Psoas muscle (tissue), 8 donors: ENCODE measurements around the gene GPR137. TPM values are rescaled to one million over a fixed set of nuclear protein-coding genes. Genes with fewer than 3 reads are reported as not detected.

Experiments
- ATAC-seq, 4 donors: fragments of 200-7000 bp; cut with Tn5 transposase; one replicate each; pipeline ENCODE4 v1.9.1; 2020; ENCODE audit warnings: moderate library complexity in 3 of 4, mild to moderate bottlenecking in 2 of 4
- DNase-seq, 2 donors: peaks; one replicate each; pipeline ENCODE4 v3.0.0-alpha.2; 2020
- H3K27ac ChIP-seq: fragments of 200-600 bp; one replicate; pipeline ENCODE4 v1.8.0; 2022
- H3K27me3 ChIP-seq, 3 donors: fragments of 200-600 bp in 1 of 3; one replicate each; pipeline versions ENCODE4 v1.6.1 to v1.8.0; 2013 to 2022; ENCODE audit warnings: low read length in 2 of 3, mild to moderate bottlenecking in 2 of 3, moderate library complexity in 1 of 3; ENCODE audit not compliant: insufficient read depth in 3 of 3
- H3K36me3 ChIP-seq, 2 donors: fragments of 200-600 bp in 1 of 2; one replicate each; pipeline versions ENCODE4 v1.6.1 to v1.8.0; 2013 to 2022; ENCODE audit warnings: low read depth in 1 of 2, mild to moderate bottlenecking in 1 of 2, moderate library complexity in 1 of 2; ENCODE audit not compliant: insufficient read depth in 1 of 2
- H3K4me1 ChIP-seq: fragments of 200-600 bp; one replicate; pipeline ENCODE4 v1.8.0; 2022
- H3K4me3 ChIP-seq: fragments of 200-600 bp; one replicate; pipeline ENCODE4 v1.8.0; 2022; ENCODE audit warnings: mild to moderate bottlenecking
- H3K9me3 ChIP-seq: fragments of 200-600 bp; one replicate; pipeline ENCODE4 v1.8.0; 2022
- CTCF ChIP-seq: fragments of 200-600 bp; IDR thresholded peaks from one replicate; pipeline ENCODE4 v1.8.0; 2022; ENCODE audit warnings: antibody characterized with exemption
- WGBS, 3 donors: extraction: QIAGEN DNeasy Blood & Tissue Kit; methylation state at CpG; one replicate each; pipeline versions ENCODE4 v1.1.6 to v1.1.7; 2013; 5-methylcytosine and 5-hydroxymethylcytosine counted together
- intact Hi-C, 2 donors: fragments of 100-400 bp; cut with DNase I; formaldehyde crosslinking; loops; one replicate each; pipeline versions ENCODE4 v1.11.0 to v1.14.2; 2022
- polyA plus RNA-seq, 3 donors: library from polyadenylated mRNA; stranded (reverse); fragments of 200-250 nt; gene quantifications; one replicate each; pipeline ENCODE4 v1.2.3, GENCODE V29; 2013
- total RNA-seq, 4 donors: library from RNA; stranded (reverse); fragmentation: NEBNext Ultra II Directional in 2 of 4; extraction: Animal tissue kit (Norgen Biotek cat#: 25700) in 2 of 4; gene quantifications; one replicate each; pipeline versions ENCODE4 v1.2.1 to v1.2.4, GENCODE V29; 2021 to 2023
- donor health status: healthy with polysubstance abuse.
- donor health status: DM: no; HTN: no; CAD: no; lungs with moderate emphysema.
- donor health status: Bipolar disorder and iron deficiency.
- donor health status: healthy.
- donor health status: DM: yes; HTN: yes; CAD: no.
- donor health status: DM: no; HTN: no; CAD: no.
- donor health status: DM: no; HTN: no; CAD: no.
- donor health status: DM: yes; HTN: yes; CAD: no.

Gene GPR137
- total and polyA plus RNA-seq, 7 donors: 13.8 to 49.9 (median 17.7) TPM

- DNase-seq (peak; percentile 58 to 83), ATAC-seq (peak; percentile 30 to 63 (median 38))
- TF ChIP-seq CTCF: no peak
- 22 to 45% (median 25%) methylated on average over 5 of the region's 5 CpGs for WGBS, 3 donors
- Histone ChIP-seq H3K27ac (peak overlapping the region; percentile 6), H3K4me3 (peak overlapping the region; percentile 89), H3K9me3 (no peaks in the 10 kb centered on the region), H3K27me3 (no peaks in the 10 kb centered on the region), H3K36me3 (peaks cover 0 to 41% of the 10 kb centered on the region in 2 donors), H3K4me1 (peaks cover 29% of the 10 kb centered on the region)
- intact Hi-C loops: loop anchor here in 1 of 2 donors (2.0 to 5.0 kb wide), 2 partner anchors 15 to 49 kb away; partner anchors contain the start of gene CATSPERZ
Measured at GRCh38 chr11:64253481-64253880, 32.2 kb upstream of the GPR137 start.

GRCh38 chr11:64254326-64254725, 31.3 kb upstream of the GPR137 start:
- H3K27me3 ChIP-seq: no peaks in the 10 kb centered on the region
- WGBS, 3 donors: 84 to 89% (median 86%) methylated on average over 6 to 7 of the region's 7 CpGs
- H3K36me3 ChIP-seq: peaks cover 0 to 49% of the 10 kb centered on the region in 2 donors
- TF ChIP-seq CTCF: no peak
- no peak overlapping the region for H3K27ac ChIP-seq
- peak in 1 of 2 donors; percentile 53 for DNase-seq
- ATAC-seq: no peak
- no peaks in the 10 kb centered on the region for H3K9me3 ChIP-seq
- intact Hi-C loops: loop anchor here in 1 of 2 donors (5.0 kb wide), 1 partner anchor 48 kb away; the partner anchor contains the start of gene CATSPERZ
- no peak overlapping the region for H3K4me3 ChIP-seq
- H3K4me1 ChIP-seq: peaks cover 29% of the 10 kb centered on the region

GRCh38 chr11:64255135-64256128, 30.2 kb upstream of the GPR137 start:
- peaks cover 0 to 57% of the 10 kb centered on the region in 2 donors for H3K36me3 ChIP-seq
- no peaks in the 10 kb centered on the region for H3K9me3 ChIP-seq
- no peak for TF ChIP-seq CTCF
- H3K4me3 ChIP-seq: no peak overlapping the region
- ATAC-seq (no peak), DNase-seq (no peak)
- no peaks in the 10 kb centered on the region for H3K27me3 ChIP-seq
- intact Hi-C loops: no loop called here
- no peak overlapping the region for H3K27ac ChIP-seq
- peaks cover 29% of the 10 kb centered on the region for H3K4me1 ChIP-seq
- WGBS, 3 donors: 90 to 93% (median 92%) methylated on average over 35 of the region's 35 CpGs

- Histone ChIP-seq H3K9me3 (no peaks in the 10 kb centered on the region), H3K27ac (no peak overlapping the region), H3K4me1 (peaks cover 24% of the 10 kb centered on the region), H3K27me3 (no peaks in the 10 kb centered on the region), H3K4me3 (no peak overlapping the region), H3K36me3 (peaks cover 0 to 62% of the 10 kb centered on the region in 2 donors)
- DNase-seq: no peak
- no peak for TF ChIP-seq CTCF
- intact Hi-C loops: no loop called here
- ATAC-seq: no peak
- WGBS, 3 donors: 84 to 88% (median 86%) methylated on average over 15 of the region's 15 CpGs
Measured at GRCh38 chr11:64256300-64256699, 29.3 kb upstream of the GPR137 start.
